Astrocyte (in vitro differentiated cells and primary cell): ENCODE measurements around the gene GPAT3. TPM values are rescaled to one million over a fixed set of nuclear protein-coding genes. Genes with fewer than 3 reads are reported as not detected.

Experiments used
- DNase-seq: peaks from one replicate; pipeline ENCODE4 v3.0.0-alpha.2; 2010; ENCODE audit warnings: low read depth
- FAIRE-seq: peaks from 2 replicates; lab custom pipeline; 2011; peaks lifted over from hg19 to GRCh38; lab: Jason Lieb, UNC
- H2AFZ ChIP-seq: 2 replicates; pipeline ENCODE4 v1.6.0; 2012; ENCODE audit warnings: low read depth, low read length, inconsistent platforms
- H3K27ac ChIP-seq: 2 replicates; pipeline ENCODE4 v1.5.1; 2011; ENCODE audit warnings: low read depth, low read length, inconsistent platforms
- H3K27me3 ChIP-seq: 2 replicates; pipeline ENCODE4 v1.6.0; 2011; ENCODE audit warnings: low read length, inconsistent platforms; ENCODE audit not compliant: insufficient read depth
- H3K36me3 ChIP-seq: 2 replicates; pipeline ENCODE4 v1.5.1; 2011; ENCODE audit warnings: low read length, inconsistent platforms; ENCODE audit not compliant: insufficient read depth
- H3K4me1 ChIP-seq: 2 replicates; pipeline ENCODE4 v1.5.1; 2011; ENCODE audit warnings: low read length, inconsistent platforms; ENCODE audit not compliant: insufficient read depth
- H3K4me2 ChIP-seq: 2 replicates; pipeline ENCODE4 v1.6.0; 2012; ENCODE audit warnings: low read length, inconsistent platforms
- H3K4me3 ChIP-seq: 2 replicates; pipeline ENCODE4 v1.5.1; 2011; ENCODE audit warnings: low read depth, mild to moderate bottlenecking, low read length, inconsistent platforms; ENCODE audit not compliant: insufficient read depth
- H3K79me2 ChIP-seq: 2 replicates; pipeline ENCODE4 v1.6.0; 2012; ENCODE audit warnings: mild to moderate bottlenecking, low read length, inconsistent platforms; ENCODE audit not compliant: insufficient read depth
- H3K9ac ChIP-seq: 2 replicates; pipeline ENCODE4 v1.6.0; 2012; ENCODE audit warnings: mild to moderate bottlenecking, low read length, inconsistent platforms
- H3K9me3 ChIP-seq: 2 replicates; pipeline ENCODE4 v1.5.1; 2012; ENCODE audit warnings: low read depth, mild to moderate bottlenecking, low read length, inconsistent platforms; ENCODE audit not compliant: insufficient read depth
- H4K20me1 ChIP-seq: 2 replicates; pipeline ENCODE4 v1.6.0; 2012; ENCODE audit warnings: low read length, inconsistent platforms; ENCODE audit not compliant: insufficient read depth
- H3K27ac Mint-ChIP-seq: one replicate; pipeline ENCODE4 v1.8.0; 2021; ENCODE audit warnings: mild to moderate bottlenecking, mixed read lengths; ENCODE audit not compliant: unreplicated experiment
- H3K27me3 Mint-ChIP-seq: one replicate; pipeline ENCODE4 v1.8.0; 2021; ENCODE audit warnings: low read depth, mixed read lengths; ENCODE audit not compliant: unreplicated experiment
- H3K36me3 Mint-ChIP-seq: one replicate; pipeline ENCODE4 v1.8.0; 2021; ENCODE audit warnings: low read depth, mixed read lengths; ENCODE audit not compliant: unreplicated experiment
- H3K4me1 Mint-ChIP-seq: one replicate; pipeline ENCODE4 v1.8.0; 2021; ENCODE audit warnings: low read depth, mixed read lengths; ENCODE audit not compliant: unreplicated experiment
- H3K4me3 Mint-ChIP-seq: one replicate; pipeline ENCODE4 v1.8.0; 2021; ENCODE audit warnings: mild to moderate bottlenecking, moderate library complexity, mixed read lengths; ENCODE audit not compliant: unreplicated experiment
- H3K9me3 Mint-ChIP-seq: one replicate; pipeline ENCODE4 v1.8.0; 2021; ENCODE audit warnings: mild to moderate bottlenecking, mixed read lengths; ENCODE audit not compliant: unreplicated experiment
- CTCF ChIP-seq: IDR thresholded peaks from 2 replicates; pipeline ENCODE4 v1.5.1; 2011; ENCODE audit warnings: low read depth, mild to moderate bottlenecking, inconsistent platforms, low read length, moderate library complexity; ENCODE audit not compliant: insufficient read depth
- EZH2 ChIP-seq: IDR thresholded peaks from 2 replicates; pipeline ENCODE4 v1.6.1; 2012; ENCODE audit warnings: mild to moderate bottlenecking, low read length, inconsistent platforms; ENCODE audit not compliant: insufficient read depth
- total RNA-seq: library from RNA; stranded (reverse); gene quantifications from 2 replicates; pipeline ENCODE4 v1.2.1, GENCODE V29; 2021

GPAT3 gene
- total RNA-seq, 1 donor from 2014 or later, result 0.39 TPM

- H3K27ac Mint-ChIP-seq, result no peak overlapping the region
- no peak for DNase-seq
Measured at GRCh38 chr4:83556816-83557215, 20.9 kb downstream of the GPAT3 start.

GRCh38 chr4:83558059-83558653 is 22.2 kb downstream of the GPAT3 start:
- no peak overlapping the region for H3K4me3 Mint-ChIP-seq
- H3K36me3 Mint-ChIP-seq, result no peaks in the 10 kb centered on the region
- H3K27me3 Mint-ChIP-seq, result no peaks in the 10 kb centered on the region
- TF ChIP-seq EZH2 (no peak), CTCF (no peak)
- Histone ChIP-seq H4K20me1 (no peaks in the 10 kb centered on the region), H3K4me3 (no peak overlapping the region), H3K79me2 (no peaks in the 10 kb centered on the region), H3K27me3 (no peaks in the 10 kb centered on the region), H3K27ac (no peak overlapping the region), H2AFZ (no peak overlapping the region), H3K9ac (no peak overlapping the region), H3K4me1 (peaks cover 9% of the 10 kb centered on the region), H3K9me3 (no peaks in the 10 kb centered on the region), H3K4me2 (peak overlapping the region; percentile 32), H3K36me3 (no peaks in the 10 kb centered on the region)
- H3K27ac Mint-ChIP-seq, result no peak overlapping the region
- no peaks in the 10 kb centered on the region for H3K9me3 Mint-ChIP-seq
- DNase-seq, result no peak
- FAIRE-seq, result no peak
- peaks cover 12% of the 10 kb centered on the region for H3K4me1 Mint-ChIP-seq

More at GRCh38 chr4:83556816-83557215, 20.9 kb downstream of the GPAT3 start:
- TF ChIP-seq CTCF, result no peak
- no peak for TF ChIP-seq EZH2
- Mint-ChIP-seq H3K36me3 (no peaks in the 10 kb centered on the region), H3K4me3 (no peak overlapping the region), H3K4me1 (peaks cover 21% of the 10 kb centered on the region), H3K27me3 (no peaks in the 10 kb centered on the region), H3K9me3 (no peaks in the 10 kb centered on the region)
- Histone ChIP-seq H3K4me1 (peaks cover 21% of the 10 kb centered on the region), H3K79me2 (no peaks in the 10 kb centered on the region), H3K27me3 (no peaks in the 10 kb centered on the region), H3K9ac (no peak overlapping the region), H4K20me1 (no peaks in the 10 kb centered on the region), H3K36me3 (no peaks in the 10 kb centered on the region), H2AFZ (no peak overlapping the region), H3K27ac (no peak overlapping the region), H3K4me2 (no peak overlapping the region), H3K4me3 (no peak overlapping the region), H3K9me3 (no peaks in the 10 kb centered on the region)
- FAIRE-seq, result peak; percentile 45

GRCh38 chr4:83558680-83559079 is 22.8 kb downstream of the GPAT3 start:
- FAIRE-seq (peak; percentile 47), DNase-seq (peak; percentile 55)
- H3K4me1 ChIP-seq, result peaks cover 5% of the 10 kb centered on the region
- H3K36me3 Mint-ChIP-seq, result no peaks in the 10 kb centered on the region
- peak overlapping the region; percentile 32 for H3K4me2 ChIP-seq
- H3K27ac ChIP-seq, result no peak overlapping the region
- no peak overlapping the region for H3K9ac ChIP-seq
- TF ChIP-seq EZH2 (no peak), CTCF (no peak)
- no peaks in the 10 kb centered on the region for H3K36me3 ChIP-seq
- H3K27me3 ChIP-seq, result no peaks in the 10 kb centered on the region
- no peak overlapping the region for H3K27ac Mint-ChIP-seq
- no peak overlapping the region for H2AFZ ChIP-seq
- H3K9me3 Mint-ChIP-seq, result no peaks in the 10 kb centered on the region
- H4K20me1 ChIP-seq, result no peaks in the 10 kb centered on the region
- no peak overlapping the region for H3K4me3 ChIP-seq
- no peaks in the 10 kb centered on the region for H3K79me2 ChIP-seq
- H3K4me1 Mint-ChIP-seq, result peaks cover 12% of the 10 kb centered on the region
- H3K27me3 Mint-ChIP-seq, result no peaks in the 10 kb centered on the region
- no peak overlapping the region for H3K4me3 Mint-ChIP-seq
- no peaks in the 10 kb centered on the region for H3K9me3 ChIP-seq
